HCT116 (cell line): ENCODE results near the gene TBC1D4. TPM values are rescaled to one million over a fixed set of nuclear protein-coding genes. Genes with fewer than 3 reads are reported as not detected.

Source experiments
- ATAC-seq: fragments of 200-7000 bp; cut with Tn5 transposase; 2 replicates; pipeline ENCODE4 v1.9.1; 2020; ENCODE audit warnings: mild to moderate bottlenecking, moderate library complexity
- BruUV-seq: library from RNA; stranded (reverse); fragments of 400-500 nt; replicated peaks from 2 replicates; lab custom pipeline; 2021; lab: Mats Ljungman, UMichigan
- CTCF ChIA-PET: fragments of 300-600 bp; sonication (Branson Sonifier 250); formaldehyde crosslinking; loops from one replicate; lab custom pipeline; 2021; ENCODE audit warnings: antibody characterized with exemption; lab: Charles Lee
- POLR2A ChIA-PET: fragments of 300-600, 350-600 bp; sonication (Branson Sonifier 250); formaldehyde crosslinking; loops from one replicate; lab custom pipeline; 2021; ENCODE audit warnings: antibody characterized with exemption; lab: Charles Lee
- RAD21 ChIA-PET, 2 experiments: fragments of 300-600 bp; sonication (Branson Sonifier 250); formaldehyde crosslinking; loops; one replicate each; lab custom pipeline; 2023; ENCODE audit warnings: low total read pairs in 2 of 2; ENCODE audit not compliant: uncharacterized antibody in 2 of 2, unreplicated experiment in 2 of 2, low non-redundant PET in 1 of 2; lab: Charles Lee
- DNase-seq: peaks from one replicate; pipeline ENCODE4 v3.0.0-alpha.2; 2010; ENCODE audit warnings: low read depth, low spot score
- H2AFZ ChIP-seq: fragments of 200-600 bp; shearing (Covaris generic), sonication (generic); 2 replicates; pipeline ENCODE4 v1.6.1; 2017; ENCODE audit warnings: low read depth, mixed run types, mixed read lengths, antibody characterized with exemption, low read length; ENCODE audit not compliant: poor library complexity, severe bottlenecking
- H3K27ac ChIP-seq: 2 replicates; pipeline ENCODE4 v1.5.1; 2012; ENCODE audit warnings: low read depth, low read length
- H3K27me3 ChIP-seq: fragments of 200-600 bp; sonication (generic); 2 replicates; pipeline ENCODE4 v1.6.1; 2016; ENCODE audit warnings: mixed run types, low read length, mixed read lengths; ENCODE audit not compliant: insufficient read depth
- H3K36me3 ChIP-seq, 2 experiments: fragments of 200-500 bp in 1 of 2; fragments of 200-600 bp in 1 of 2; sonication (Bioruptor generic) in 1 of 2; sonication (generic) in 1 of 2; 2 replicates each; pipeline versions ENCODE4 v1.5.1 to v1.6.1; 2014 to 2016; ENCODE audit warnings: low read length in 2 of 2, inconsistent platforms in 1 of 2, mixed read lengths in 1 of 2, mixed run types in 1 of 2; ENCODE audit not compliant: insufficient read depth in 2 of 2, control insufficient read depth in 1 of 2
- H3K4me1 ChIP-seq, 2 experiments: fragments of 200-600 bp in 1 of 2; sonication (generic) in 1 of 2; 2 replicates each; pipeline versions ENCODE4 v1.5.1 to v1.6.1; 2012 to 2017; ENCODE audit warnings: low read length in 2 of 2, inconsistent platforms in 1 of 2, mild to moderate bottlenecking in 1 of 2, mixed read lengths in 1 of 2, mixed run types in 1 of 2, moderate library complexity in 1 of 2; ENCODE audit not compliant: insufficient read depth in 2 of 2, control insufficient read depth in 1 of 2
- H3K4me2 ChIP-seq: fragments of 200-600 bp; sonication (generic); 2 replicates; pipeline ENCODE4 v1.6.1; 2017; ENCODE audit warnings: mixed run types, low read length, mixed read lengths
- H3K4me3 ChIP-seq, 2 experiments: fragments of 200-600 bp in 1 of 2; sonication (generic) in 1 of 2; replicated peaks in 1 of 2; 2 replicates each; pipeline ENCODE4 v1.5.1; 2011 to 2016; ENCODE audit warnings: low read length in 2 of 2, control low read depth in 1 of 2, low read depth in 1 of 2, mild to moderate bottlenecking in 1 of 2, mixed read lengths in 1 of 2, mixed run types in 1 of 2
- H3K79me2 ChIP-seq: fragments of 200-600 bp; sonication (generic); 2 replicates; pipeline ENCODE4 v1.6.1; 2017; ENCODE audit warnings: mild to moderate bottlenecking, mixed run types, low read length, moderate library complexity, mixed read lengths; ENCODE audit not compliant: insufficient read depth
- H3K9ac ChIP-seq: fragments of 200-600 bp; sonication (generic); 2 replicates; pipeline ENCODE4 v1.6.1; 2016; ENCODE audit warnings: low read length, mixed read lengths
- H3K9me2 ChIP-seq: fragments of 200-600 bp; sonication (generic), shearing (Covaris generic); 2 replicates; pipeline ENCODE4 v1.6.1; 2017; ENCODE audit warnings: mixed run types, mild to moderate bottlenecking, moderate library complexity; ENCODE audit not compliant: insufficient read depth
- H3K9me3 ChIP-seq, 2 experiments: fragments of 200-500 bp in 1 of 2; fragments of 200-600 bp in 1 of 2; sonication (Bioruptor generic) in 1 of 2; sonication (generic) in 1 of 2; 2 replicates each; pipeline ENCODE4 v1.6.1; 2014 to 2017; ENCODE audit warnings: low read length in 2 of 2, mixed read lengths in 2 of 2, inconsistent platforms in 1 of 2, low read depth in 1 of 2, mild to moderate bottlenecking in 1 of 2, mixed run types in 1 of 2, moderate library complexity in 1 of 2; ENCODE audit not compliant: control insufficient read depth in 1 of 2, insufficient read depth in 1 of 2
- H4K20me1 ChIP-seq: fragments of 200-600 bp; sonication (generic), shearing (Covaris generic); 2 replicates; pipeline ENCODE4 v1.6.1; 2017; ENCODE audit warnings: mixed run types, mild to moderate bottlenecking, moderate library complexity; ENCODE audit not compliant: insufficient read depth
- EGR1 ChIP-seq: IDR thresholded peaks from 2 replicates; pipeline ENCODE4 v1.6.1; 2012; ENCODE audit warnings: low read depth
- MAX ChIP-seq: IDR thresholded peaks from 2 replicates; pipeline ENCODE4 v1.6.1; 2012
- SIN3A ChIP-seq: IDR thresholded peaks from 2 replicates; pipeline ENCODE4 v1.6.1; 2012; ENCODE audit warnings: low read depth
- intact Hi-C: fragments of 100-400 bp; cut with micrococcal nuclease; formaldehyde crosslinking; loops from 2 replicates; pipeline ENCODE4 v1.10.0; 2022
- total RNA-seq: library from RNA; stranded (reverse); gene quantifications from one replicate; pipeline ENCODE4 v1.2.1, GENCODE V29; 2021; ENCODE audit not compliant: unreplicated experiment

Gene TBC1D4
- total RNA-seq, 1 experiment from 2014 or later, result 24.6 TPM

GRCh38 chr13:75303263-75303662, 178.7 kb downstream of the TBC1D4 start:
- H3K79me2 ChIP-seq, result no peaks in the 10 kb centered on the region
- no peaks in the 10 kb centered on the region for H3K27me3 ChIP-seq
- ATAC-seq (no peak), DNase-seq (no peak)
- H3K9me3 ChIP-seq, result no peaks in the 10 kb centered on the region
- H4K20me1 ChIP-seq, result no peaks in the 10 kb centered on the region
- intact Hi-C loops, result no loop called here
- H3K9me2 ChIP-seq, result no peaks in the 10 kb centered on the region
- no peaks in the 10 kb centered on the region for H3K4me1 ChIP-seq
- ChIA-PET RAD21 (no interaction called here), CTCF (no interaction called here), POLR2A (no interaction called here)
- TF ChIP-seq EGR1, result no peak
- BruUV-seq, result no TSS peak
- no peak overlapping the region for H3K4me2 ChIP-seq
- no peak overlapping the region for H3K27ac ChIP-seq
- no peak overlapping the region for H3K4me3 ChIP-seq
- no peak overlapping the region for H3K9ac ChIP-seq
- H2AFZ ChIP-seq, result no peak overlapping the region
- peaks cover 0 to 2% of the 10 kb centered on the region in 2 experiments; a peak in 1 of 4 replicates for H3K36me3 ChIP-seq

GRCh38 chr13:75302071-75302698, 179.8 kb downstream of the TBC1D4 start:
- ChIA-PET RAD21 (no interaction called here), POLR2A (no interaction called here), CTCF (no interaction called here)
- H2AFZ ChIP-seq, result no peak overlapping the region
- peaks cover 0 to 2% of the 10 kb centered on the region in 2 experiments; a peak in 1 of 4 replicates for H3K36me3 ChIP-seq
- H3K4me3 ChIP-seq, result no peak overlapping the region
- H3K9ac ChIP-seq, result no peak overlapping the region
- no peaks in the 10 kb centered on the region for H4K20me1 ChIP-seq
- no peak overlapping the region for H3K4me2 ChIP-seq
- H3K79me2 ChIP-seq, result no peaks in the 10 kb centered on the region
- H3K27ac ChIP-seq, result no peak overlapping the region
- no peaks in the 10 kb centered on the region for H3K4me1 ChIP-seq
- no peaks in the 10 kb centered on the region for H3K27me3 ChIP-seq
- no peak for DNase-seq
- H3K9me2 ChIP-seq, result no peaks in the 10 kb centered on the region
- BruUV-seq, result no TSS peak
- no peak for ATAC-seq
- H3K9me3 ChIP-seq, result no peaks in the 10 kb centered on the region
- intact Hi-C loops, result no loop called here
- no peak for TF ChIP-seq MAX
- no peak for TF ChIP-seq SIN3A
